Measurements from ENCODE around the gene CRHR2. TPM values are rescaled to one million over a fixed set of nuclear protein-coding genes. Genes with fewer than 3 reads are reported as not detected.

Gene CRHR2
- total RNA-seq: under 1 TPM; 0.22 to 0.47 TPM

DNA sequence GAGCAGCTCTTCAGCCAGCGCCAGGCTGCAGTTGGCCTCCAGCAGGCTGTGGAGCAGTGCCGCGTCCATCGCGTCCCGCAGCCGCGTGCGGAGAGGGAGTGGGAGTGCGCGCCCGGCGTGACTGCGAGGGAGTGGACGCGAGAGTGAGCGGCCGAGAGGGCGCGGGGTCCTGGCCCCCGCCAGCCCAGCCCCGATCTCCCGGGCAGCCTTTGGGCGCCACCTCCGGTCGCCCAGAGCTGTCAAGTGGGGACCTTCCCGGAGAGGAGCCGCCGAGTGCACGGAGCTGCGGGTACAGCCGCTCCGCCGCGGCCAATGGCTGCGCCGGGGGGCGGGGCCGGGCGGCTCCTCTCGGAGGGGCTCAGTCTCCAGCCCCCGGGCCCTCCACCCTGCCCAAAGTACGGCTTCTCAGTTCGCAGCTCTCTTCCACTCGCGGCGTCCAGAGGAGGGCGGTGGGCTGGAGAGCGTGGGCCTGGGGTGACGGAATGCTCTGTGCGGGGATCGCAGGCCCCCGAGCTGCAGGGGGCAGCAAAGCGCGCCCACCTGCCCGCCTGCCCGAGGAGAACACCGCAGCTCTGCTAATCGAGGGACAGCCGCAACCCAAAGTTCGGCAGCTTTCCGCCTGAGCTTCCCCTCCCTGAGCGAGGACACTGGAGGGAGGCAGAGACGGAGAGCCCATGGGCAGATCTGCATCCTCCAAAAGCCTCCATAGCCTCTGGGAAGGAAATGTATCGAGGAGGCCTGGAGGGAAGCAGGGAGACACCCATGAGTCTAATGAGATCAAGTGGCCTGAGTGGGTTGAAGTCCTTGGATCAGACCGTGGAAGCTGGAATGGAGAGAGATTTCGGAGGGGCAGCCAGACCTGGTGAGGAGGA, at the start of gene CRHR2:
Gene CRHR2 (minus strand): TSS at position 245 of the 872 bp plus-strand sequence. CDS start 176 bp downstream, at position 69.
- no peak for DNase-seq (ENCODE audit: low spot score)
- TF ChIP-seq, protein P1, sequence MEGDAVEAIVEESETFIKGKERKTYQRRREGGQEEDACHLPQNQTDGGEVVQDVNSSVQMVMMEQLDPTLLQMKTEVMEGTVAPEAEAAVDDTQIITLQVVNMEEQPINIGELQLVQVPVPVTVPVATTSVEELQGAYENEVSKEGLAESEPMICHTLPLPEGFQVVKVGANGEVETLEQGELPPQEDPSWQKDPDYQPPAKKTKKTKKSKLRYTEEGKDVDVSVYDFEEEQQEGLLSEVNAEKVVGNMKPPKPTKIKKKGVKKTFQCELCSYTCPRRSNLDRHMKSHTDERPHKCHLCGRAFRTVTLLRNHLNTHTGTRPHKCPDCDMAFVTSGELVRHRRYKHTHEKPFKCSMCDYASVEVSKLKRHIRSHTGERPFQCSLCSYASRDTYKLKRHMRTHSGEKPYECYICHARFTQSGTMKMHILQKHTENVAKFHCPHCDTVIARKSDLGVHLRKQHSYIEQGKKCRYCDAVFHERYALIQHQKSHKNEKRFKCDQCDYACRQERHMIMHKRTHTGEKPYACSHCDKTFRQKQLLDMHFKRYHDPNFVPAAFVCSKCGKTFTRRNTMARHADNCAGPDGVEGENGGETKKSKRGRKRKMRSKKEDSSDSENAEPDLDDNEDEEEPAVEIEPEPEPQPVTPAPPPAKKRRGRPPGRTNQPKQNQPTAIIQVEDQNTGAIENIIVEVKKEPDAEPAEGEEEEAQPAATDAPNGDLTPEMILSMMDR (IDR thresholded peaks at IDR 0.05): peak in 1 of 2 donors; percentile 69
- H3K4me3 ChIP-seq: peak within 1 kb of the TSS; percentile 29 to 56
- H3K9me3 ChIP-seq: no peaks in the 10 kb centered on the region
- H3K36me3 ChIP-seq: no peaks in the 10 kb centered on the region
- peaks cover 0 to 19% of the 10 kb centered on the region in 2 donors for H3K4me1 ChIP-seq
- H3K27me3 ChIP-seq: peaks cover 7 to 15% of the 10 kb centered on the region in 2 donors
- no peak within 1 kb of the TSS for H3K27ac ChIP-seq

DNA sequence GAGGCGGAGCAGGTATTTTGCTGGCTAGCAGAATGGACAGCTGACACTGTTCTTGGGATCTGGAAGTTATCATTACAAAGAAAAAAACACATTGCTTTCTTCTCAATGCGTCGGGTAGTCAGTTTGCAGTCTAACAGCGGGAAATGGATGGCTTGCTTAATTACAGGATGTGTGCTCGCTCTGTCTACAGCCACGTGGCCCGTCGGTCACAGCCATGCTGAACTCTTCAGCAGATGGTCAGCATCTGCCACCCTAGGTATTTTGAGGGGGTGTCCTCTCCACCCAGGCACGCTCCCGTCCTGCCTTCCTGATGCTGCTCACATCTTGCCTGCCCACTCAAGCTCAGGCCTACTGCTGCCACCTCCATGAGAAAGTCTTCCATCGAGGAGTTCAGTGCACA, 49.3 kb upstream of the CRHR2 start:
- Histone ChIP-seq H3K4me1 (no peaks in the 10 kb centered on the region), H3K4me3 (no peak overlapping the region), H3K27ac (no peak overlapping the region), H3K27me3 (no peaks in the 10 kb centered on the region), H3K9me3 (no peaks in the 10 kb centered on the region), H3K36me3 (no peaks in the 10 kb centered on the region)
- TF ChIP-seq, protein P1 (IDR thresholded peaks at IDR 0.05): no peak
- no peak for DNase-seq (ENCODE audit: low spot score)

DNA sequence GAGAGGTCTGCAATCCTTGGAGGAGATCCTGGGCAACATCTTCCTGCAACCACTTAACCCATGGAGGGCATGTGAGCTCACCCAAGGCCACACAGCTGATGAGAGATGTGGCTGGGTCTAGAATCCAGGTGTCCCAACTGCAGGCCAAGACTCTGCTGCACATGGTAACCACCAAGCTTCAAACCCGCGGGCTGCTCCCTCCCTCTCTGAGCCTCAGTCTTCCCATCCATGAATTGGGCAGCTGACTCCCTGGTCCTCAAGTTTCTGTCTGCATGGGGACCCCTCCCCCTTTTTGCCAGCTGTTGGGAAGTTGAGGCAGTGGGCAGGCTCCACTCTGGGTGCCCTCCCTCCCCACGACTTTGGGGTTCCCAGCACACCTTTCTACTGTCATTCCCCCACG, 48.7 kb upstream of the CRHR2 start:
- no peak overlapping the region for H3K27ac ChIP-seq
- H3K4me1 ChIP-seq: no peaks in the 10 kb centered on the region
- H3K27me3 ChIP-seq: no peaks in the 10 kb centered on the region
- TF ChIP-seq, protein P1 (IDR thresholded peaks at IDR 0.05): no peak
- no peak overlapping the region for H3K4me3 ChIP-seq
- DNase-seq (ENCODE audit: low spot score): no peak
- H3K9me3 ChIP-seq: no peaks in the 10 kb centered on the region
- no peaks in the 10 kb centered on the region for H3K36me3 ChIP-seq

DNA sequence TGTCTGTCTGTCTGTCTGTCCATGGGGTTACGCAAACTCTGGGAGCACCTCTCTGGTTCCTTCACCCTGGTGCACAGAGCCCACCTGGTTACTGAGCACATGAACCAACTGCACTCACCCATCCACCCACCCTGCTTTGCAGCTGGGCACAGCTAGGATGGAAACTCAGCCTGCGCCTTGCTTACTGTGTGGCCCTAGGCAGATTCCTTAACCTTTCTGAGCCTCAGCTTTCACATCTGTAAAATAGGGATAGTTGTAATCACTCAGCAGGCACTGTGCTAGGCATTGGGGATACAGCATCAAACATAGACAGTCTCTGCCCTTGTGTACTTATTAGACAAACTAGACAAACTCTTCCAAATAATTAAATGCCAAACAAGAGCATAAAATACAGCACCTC, 47.8 kb upstream of the CRHR2 start:
- no peaks in the 10 kb centered on the region for H3K36me3 ChIP-seq
- no peak overlapping the region for H3K27ac ChIP-seq
- no peak overlapping the region for H3K4me3 ChIP-seq
- no peak for DNase-seq (ENCODE audit: low spot score)
- H3K4me1 ChIP-seq: no peaks in the 10 kb centered on the region
- no peaks in the 10 kb centered on the region for H3K9me3 ChIP-seq
- TF ChIP-seq, protein P1 (IDR thresholded peaks at IDR 0.05): no peak
- no peaks in the 10 kb centered on the region for H3K27me3 ChIP-seq

DNA sequence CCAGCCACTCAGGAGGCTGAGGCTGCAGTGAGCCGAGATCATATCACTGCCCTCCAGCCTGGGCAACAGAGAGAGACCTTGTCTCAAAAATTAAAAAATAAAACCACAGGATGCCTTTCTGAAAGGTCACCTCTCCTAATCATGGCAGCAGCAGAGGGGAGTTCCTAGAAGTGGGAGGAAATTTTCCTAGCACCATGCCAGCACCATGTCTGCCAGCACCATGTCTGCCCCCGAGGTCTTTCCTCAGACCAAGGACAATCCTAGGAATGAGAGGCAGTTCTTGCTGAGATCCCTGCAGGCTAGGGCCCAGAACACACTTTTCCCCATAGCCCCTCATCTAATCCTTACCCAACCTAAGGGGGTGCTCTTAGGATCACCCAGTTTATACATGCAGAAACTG, 47.4 kb upstream of the CRHR2 start:
- Histone ChIP-seq H3K9me3 (no peaks in the 10 kb centered on the region), H3K4me1 (no peaks in the 10 kb centered on the region), H3K36me3 (no peaks in the 10 kb centered on the region), H3K27ac (no peak overlapping the region), H3K27me3 (no peaks in the 10 kb centered on the region), H3K4me3 (no peak overlapping the region)
- DNase-seq (ENCODE audit: low spot score): no peak
- TF ChIP-seq, protein P1 (IDR thresholded peaks at IDR 0.05): no peak

Measured in right atrium auricular region (tissue), 2 donors.